A673 (cell line): Measurements from ENCODE around the gene KCNMA1. TPM values are rescaled to one million over a fixed set of nuclear protein-coding genes. Genes with fewer than 3 reads are reported as not detected.

Experiments
- BruUV-seq: library from RNA; stranded (reverse); fragments of 400-500 nt; replicated peaks from 2 replicates; lab custom pipeline; 2021; lab: Mats Ljungman, UMichigan
- CTCF ChIA-PET: fragments of 300-600 bp; sonication (Branson Sonifier 250); formaldehyde crosslinking; loops from one replicate; lab custom pipeline; 2022; ENCODE audit warnings: antibody characterized with exemption; lab: Charles Lee
- POLR2A ChIA-PET: fragments of 300-600 bp; sonication (Branson Sonifier 250); formaldehyde crosslinking; loops from one replicate; lab custom pipeline; 2022; ENCODE audit warnings: antibody characterized with exemption; ENCODE audit not compliant: low non-redundant PET; lab: Charles Lee
- DNase-seq: peaks from one replicate; pipeline ENCODE4 v3.0.0-alpha.2; 2015; ENCODE audit warnings: low spot score
- H3K27ac ChIP-seq: fragments of 200-600 bp; sonication (generic); 2 replicates; pipeline ENCODE4 v1.5.1; 2016; ENCODE audit warnings: mixed run types, low read depth, mild to moderate bottlenecking, mixed read lengths, antibody characterized with exemption, low read length; ENCODE audit not compliant: poor library complexity, severe bottlenecking
- H3K27me3 ChIP-seq: fragments of 200-600 bp; sonication (generic); replicated peaks from 2 replicates; pipeline ENCODE4 v1.6.1; 2017; ENCODE audit warnings: mixed run types, low read depth, mild to moderate bottlenecking, mixed read lengths, antibody characterized with exemption, low read length; ENCODE audit not compliant: insufficient read depth, poor library complexity
- H3K36me3 ChIP-seq: fragments of 200-600 bp; sonication (generic); 2 replicates; pipeline ENCODE4 v1.6.1; 2016; ENCODE audit warnings: mixed run types, mild to moderate bottlenecking, mixed read lengths, antibody characterized with exemption, low read length; ENCODE audit not compliant: insufficient read depth, poor library complexity, severe bottlenecking
- H3K4me1 ChIP-seq: fragments of 200-600 bp; sonication (generic); 2 replicates; pipeline ENCODE4 v1.6.1; 2017; ENCODE audit warnings: mixed run types, mild to moderate bottlenecking, mixed read lengths, antibody characterized with exemption, low read length; ENCODE audit not compliant: insufficient read depth, poor library complexity, severe bottlenecking
- H3K4me3 ChIP-seq: fragments of 200-600 bp; sonication (generic); 2 replicates; pipeline ENCODE4 v1.5.1; 2016; ENCODE audit warnings: low read depth, mixed run types, mild to moderate bottlenecking, mixed read lengths, low read length; ENCODE audit not compliant: poor library complexity, severe bottlenecking
- H3K9me3 ChIP-seq: fragments of 200-600 bp; sonication (generic); 2 replicates; pipeline ENCODE4 v1.6.1; 2016; ENCODE audit warnings: mixed run types, low read depth, mild to moderate bottlenecking, mixed read lengths, antibody characterized with exemption, low read length; ENCODE audit not compliant: poor library complexity, severe bottlenecking
- EZH2 ChIP-seq: fragments of 200-600 bp; sonication (generic); IDR thresholded peaks from 2 replicates; pipeline ENCODE4 v1.6.1; 2017; ENCODE audit warnings: borderline replicate concordance, low read depth, mild to moderate bottlenecking, mixed read lengths, antibody characterized with exemption, low read length; ENCODE audit not compliant: poor library complexity, severe bottlenecking
- intact Hi-C: fragments of 100-400 bp; cut with micrococcal nuclease; formaldehyde crosslinking; loops from one replicate; pipeline ENCODE4 v1.10.0; 2022; ENCODE audit not compliant: unreplicated experiment
- total RNA-seq: library from RNA; stranded (reverse); gene quantifications from 2 replicates; pipeline ENCODE4 v1.2.3, GENCODE V29; 2021
- TF ChIP-seq, protein P1 (sequence below): fragments of 300-800, 200-600 bp; sonication (generic); conservative IDR thresholded peaks from 2 replicates; pipeline ENCODE4 v1.5.1; 2017; ENCODE audit warnings: low read depth, mild to moderate bottlenecking, antibody characterized with exemption, low read length, moderate library complexity, mixed read lengths

The KCNMA1 gene
- total RNA-seq, 1 experiment from 2014 or later = 0.84 TPM

- H3K36me3 ChIP-seq = no peaks in the 10 kb centered on the region
- no peaks in the 10 kb centered on the region for H3K27me3 ChIP-seq
- H3K4me3 ChIP-seq = no peak overlapping the region
- no peaks in the 10 kb centered on the region for H3K4me1 ChIP-seq
- no peak for DNase-seq
- H3K9me3 ChIP-seq = no peaks in the 10 kb centered on the region
- no peak overlapping the region for H3K27ac ChIP-seq
- POLR2A ChIA-PET = no interaction called here
- TF ChIP-seq, protein P1, sequence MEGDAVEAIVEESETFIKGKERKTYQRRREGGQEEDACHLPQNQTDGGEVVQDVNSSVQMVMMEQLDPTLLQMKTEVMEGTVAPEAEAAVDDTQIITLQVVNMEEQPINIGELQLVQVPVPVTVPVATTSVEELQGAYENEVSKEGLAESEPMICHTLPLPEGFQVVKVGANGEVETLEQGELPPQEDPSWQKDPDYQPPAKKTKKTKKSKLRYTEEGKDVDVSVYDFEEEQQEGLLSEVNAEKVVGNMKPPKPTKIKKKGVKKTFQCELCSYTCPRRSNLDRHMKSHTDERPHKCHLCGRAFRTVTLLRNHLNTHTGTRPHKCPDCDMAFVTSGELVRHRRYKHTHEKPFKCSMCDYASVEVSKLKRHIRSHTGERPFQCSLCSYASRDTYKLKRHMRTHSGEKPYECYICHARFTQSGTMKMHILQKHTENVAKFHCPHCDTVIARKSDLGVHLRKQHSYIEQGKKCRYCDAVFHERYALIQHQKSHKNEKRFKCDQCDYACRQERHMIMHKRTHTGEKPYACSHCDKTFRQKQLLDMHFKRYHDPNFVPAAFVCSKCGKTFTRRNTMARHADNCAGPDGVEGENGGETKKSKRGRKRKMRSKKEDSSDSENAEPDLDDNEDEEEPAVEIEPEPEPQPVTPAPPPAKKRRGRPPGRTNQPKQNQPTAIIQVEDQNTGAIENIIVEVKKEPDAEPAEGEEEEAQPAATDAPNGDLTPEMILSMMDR = no peak
- TF ChIP-seq EZH2 = no peak
- intact Hi-C loops = no loop called here
- no TSS peak for BruUV-seq
- CTCF ChIA-PET = no interaction called here
Measured at GRCh38 chr10:76864922-76865321, 772.7 kb downstream of the KCNMA1 start.

GRCh38 chr10:76858721-76859120, 778.9 kb downstream of the KCNMA1 start:
- H3K27me3 ChIP-seq = no peaks in the 10 kb centered on the region
- no peak overlapping the region for H3K27ac ChIP-seq
- H3K9me3 ChIP-seq = no peaks in the 10 kb centered on the region
- BruUV-seq = no TSS peak
- intact Hi-C loops = no loop called here
- no peak for DNase-seq
- no peak overlapping the region for H3K4me3 ChIP-seq
- ChIA-PET POLR2A (no interaction called here), CTCF (no interaction called here)
- TF ChIP-seq, protein P1 = no peak
- no peak for TF ChIP-seq EZH2
- H3K4me1 ChIP-seq = no peaks in the 10 kb centered on the region
- no peaks in the 10 kb centered on the region for H3K36me3 ChIP-seq

DNA sequence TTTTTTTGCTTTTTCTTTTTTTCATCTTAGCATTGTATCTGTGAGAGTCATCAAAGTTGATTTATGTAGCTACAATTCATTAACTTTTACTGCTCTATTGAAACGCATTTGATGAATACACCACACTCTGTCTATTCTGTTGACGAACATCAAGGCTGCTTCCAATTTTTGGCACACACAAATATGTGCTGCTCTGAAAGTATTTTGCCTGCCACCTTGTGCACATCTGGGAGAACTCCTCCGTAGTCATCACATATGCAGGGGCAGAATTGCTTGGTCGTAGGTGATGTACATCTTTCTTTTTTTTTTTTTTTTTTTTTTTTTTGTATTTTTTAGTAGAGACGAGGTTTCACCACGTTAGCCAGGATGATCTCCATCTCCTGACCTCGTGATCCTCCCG, 796.8 kb downstream of the KCNMA1 start:
- Histone ChIP-seq H3K36me3 (no peaks in the 10 kb centered on the region), H3K4me3 (no peak overlapping the region), H3K27ac (no peak overlapping the region), H3K4me1 (no peaks in the 10 kb centered on the region), H3K27me3 (no peaks in the 10 kb centered on the region), H3K9me3 (no peaks in the 10 kb centered on the region)
- TF ChIP-seq, protein P1 = no peak
- no peak for TF ChIP-seq EZH2
- CTCF ChIA-PET = no interaction called here
- BruUV-seq = no TSS peak
- intact Hi-C loops = no loop called here
- POLR2A ChIA-PET = no interaction called here
- DNase-seq = no peak
